Endothelial cell of umbilical vein (primary cell): ENCODE data around the gene BORA. TPM values are rescaled to one million over a fixed set of nuclear protein-coding genes. Genes with fewer than 3 reads are reported as not detected.

Source experiments
- BruUV-seq: library from RNA; stranded (reverse); fragments of 400-500 nt; replicated peaks from 2 replicates; lab custom pipeline; 2021; lab: Mats Ljungman, UMichigan
- CTCF ChIA-PET: fragments of 300-600, 350-600 bp; sonication (Branson Sonifier 250); formaldehyde crosslinking; loops from one replicate; lab custom pipeline; 2021; ENCODE audit warnings: antibody characterized with exemption, inconsistent platforms; lab: Charles Lee
- POLR2A ChIA-PET: fragments of 300-600, 350-600 bp; sonication (Branson Sonifier 250); formaldehyde crosslinking; loops from one replicate; lab custom pipeline; 2021; ENCODE audit warnings: antibody characterized with exemption, inconsistent platforms; lab: Charles Lee
- DNase-seq: peaks from one replicate; pipeline ENCODE4 v3.0.0-alpha.2; 2011; ENCODE audit warnings: low read depth, low spot score
- FAIRE-seq: peaks from 2 replicates; lab custom pipeline; 2011; peaks lifted over from hg19 to GRCh38; lab: Jason Lieb, UNC
- H2AFZ ChIP-seq: 2 replicates; pipeline ENCODE4 v1.6.0; 2012; ENCODE audit warnings: low read depth, low read length, control low read depth, inconsistent platforms
- H3K27ac ChIP-seq: 2 replicates; pipeline ENCODE4 v1.5.1; 2011; ENCODE audit warnings: low read depth, mild to moderate bottlenecking, control low read depth, low read length, moderate library complexity; ENCODE audit not compliant: insufficient read depth
- H3K27me3 ChIP-seq, 2 experiments: 2 replicates each; pipeline versions ENCODE4 v1.6.0 to v1.6.1; 2011; ENCODE audit warnings: low read length in 2 of 2, mixed read lengths in 1 of 2; ENCODE audit not compliant: control insufficient read depth in 2 of 2, insufficient read depth in 2 of 2
- H3K36me3 ChIP-seq, 2 experiments: 2 replicates in 1 of 2; 3 replicates in 1 of 2; pipeline ENCODE4 v1.5.1; 2011; ENCODE audit warnings: low read length in 2 of 2, mild to moderate bottlenecking in 1 of 2, moderate library complexity in 1 of 2; ENCODE audit not compliant: control insufficient read depth in 2 of 2, insufficient read depth in 2 of 2; ENCODE audit errors: extremely low read depth in 1 of 2
- H3K4me1 ChIP-seq: 3 replicates; pipeline ENCODE4 v1.5.1; 2011; ENCODE audit warnings: mild to moderate bottlenecking, low read length; ENCODE audit not compliant: control insufficient read depth, insufficient read depth; ENCODE audit errors: extremely low read depth
- H3K4me2 ChIP-seq: 2 replicates; pipeline ENCODE4 v1.6.1; 2011; ENCODE audit warnings: low read length, control low read depth, mixed read lengths; ENCODE audit not compliant: insufficient read depth
- H3K4me3 ChIP-seq, 3 experiments: fragments of 200-600 bp in 1 of 3; sonication (generic), shearing (Covaris generic) in 1 of 3; replicated peaks in 1 of 3; 2 replicates each; pipeline ENCODE4 v1.5.1; 2011 to 2016; ENCODE audit warnings: control low read depth in 3 of 3, low read length in 3 of 3, mild to moderate bottlenecking in 2 of 3, inconsistent platforms in 1 of 3, low read depth in 1 of 3, moderate library complexity in 1 of 3; ENCODE audit not compliant: insufficient read depth in 1 of 3
- H3K79me2 ChIP-seq: 2 replicates; pipeline ENCODE4 v1.6.0; 2012; ENCODE audit warnings: low read length, inconsistent platforms; ENCODE audit not compliant: control insufficient read depth, insufficient read depth
- H3K9ac ChIP-seq: replicated peaks from 2 replicates; pipeline ENCODE3; 2011; ENCODE audit warnings: low read length, control low read depth; ENCODE audit not compliant: insufficient read depth; ENCODE audit errors: extremely low read depth
- H3K9me1 ChIP-seq: replicated peaks from 3 replicates; pipeline ENCODE4 v1.6.0; 2011; ENCODE audit warnings: mild to moderate bottlenecking, low read length; ENCODE audit not compliant: control insufficient read depth, insufficient read depth; ENCODE audit errors: extremely low read depth
- H3K9me3 ChIP-seq: replicated peaks from 2 replicates; pipeline ENCODE4 v1.5.1; 2012; ENCODE audit warnings: low read length, inconsistent platforms; ENCODE audit not compliant: control insufficient read depth, insufficient read depth
- H4K20me1 ChIP-seq: replicated peaks from 2 replicates; pipeline ENCODE3; 2011; ENCODE audit warnings: mild to moderate bottlenecking, low read length; ENCODE audit not compliant: control insufficient read depth, insufficient read depth; ENCODE audit errors: extremely low read depth
- CTCF ChIP-seq, 2 donors: IDR thresholded peaks; 1 replicate in 1 of 2; 2 replicates in 1 of 2; pipeline ENCODE4 v1.5.1; 2011; ENCODE audit warnings: low read length in 2 of 2, mild to moderate bottlenecking in 2 of 2, moderate library complexity in 2 of 2, control low read depth in 1 of 2, inconsistent platforms in 1 of 2, low read depth in 1 of 2; ENCODE audit not compliant: insufficient read depth in 1 of 2; ENCODE audit errors: extremely low read depth in 1 of 2
- EZH2 ChIP-seq: IDR thresholded peaks from 2 replicates; pipeline ENCODE4 v1.6.1; 2012; ENCODE audit warnings: borderline replicate concordance, low read depth, mild to moderate bottlenecking, moderate library complexity, low read length, inconsistent platforms; ENCODE audit not compliant: severe bottlenecking
- FOS ChIP-seq: IDR thresholded peaks from 2 replicates; pipeline ENCODE4 v1.6.1; 2011; ENCODE audit warnings: mild to moderate bottlenecking, low read length, moderate library complexity, borderline replicate concordance; ENCODE audit not compliant: insufficient read depth
- GATA2 ChIP-seq: IDR thresholded peaks from 2 replicates; pipeline ENCODE4 v1.7.0; 2011; ENCODE audit warnings: low read depth, mild to moderate bottlenecking, moderate library complexity, mixed read lengths, low read length; ENCODE audit not compliant: insufficient read length, insufficient read depth
- JUN ChIP-seq: IDR thresholded peaks from 2 replicates; pipeline ENCODE4 v1.6.1; 2011; ENCODE audit warnings: borderline replicate concordance, low read depth; ENCODE audit not compliant: insufficient read length, insufficient read depth
- MAX ChIP-seq: IDR thresholded peaks from 2 replicates; pipeline ENCODE4 v1.6.1; 2011; ENCODE audit not compliant: insufficient read depth, insufficient read length
- MYC ChIP-seq: IDR thresholded peaks from one replicate; pipeline ENCODE4 v1.6.1; 2011; ENCODE audit warnings: mild to moderate bottlenecking, low read depth, low read length
- POLR2A ChIP-seq: IDR thresholded peaks from 2 replicates; pipeline ENCODE4 v1.6.1; 2012; ENCODE audit warnings: low read depth, mild to moderate bottlenecking, control low read depth, low read length
- POLR2AphosphoS5 ChIP-seq: IDR thresholded peaks from 2 replicates; pipeline ENCODE4 v1.6.1; 2012; ENCODE audit warnings: low read depth, mild to moderate bottlenecking, control low read depth, low read length, moderate library complexity; ENCODE audit not compliant: insufficient read depth
- dilution Hi-C: fragments of 300-500 bp; cut with MboI; formaldehyde crosslinking; loops from one replicate; pipeline ENCODE4 v1.15.0; 2019; ENCODE audit warnings: low sequenced_read_pairs; ENCODE audit not compliant: extremely low pct_ligation_motif_present
- intact Hi-C: fragments of 100-400 bp; cut with micrococcal nuclease; formaldehyde crosslinking; loops from one replicate; pipeline ENCODE4 v1.10.0; 2022
- polyA plus RNA-seq, 4 experiments: library from polyadenylated mRNA; depleted of rRNA in 3 of 4; stranded (reverse) in 3 of 4; unstranded in 1 of 4; fragments of >200 nt; gene quantifications; 2 replicates each; pipeline versions ENCODE4 v1.2.1 to v1.2.3, GENCODE V29; 2011 to 2012; ENCODE audit warnings: missing spikeins in 1 of 4
- total RNA-seq: library from RNA; stranded (reverse); gene quantifications from 2 replicates; pipeline ENCODE4 v1.2.3, GENCODE V29; 2021

Gene BORA
- total and polyA plus RNA-seq, 2 donors (not counting 3 experiments of a cell fraction or from before 2014, with no cell fraction given) = 3.2 to 11.2 TPM

GRCh38 chr13:72700509-72700908 is 27.2 kb upstream of the BORA start:
- FAIRE-seq (no peak), DNase-seq (no peak)
- Histone ChIP-seq H3K4me2 (no peak overlapping the region), H3K4me3 (no peak overlapping the region), H3K9me3 (no peaks in the 10 kb centered on the region), H3K79me2 (no peaks in the 10 kb centered on the region), H3K9ac (no peak overlapping the region), H2AFZ (no peak overlapping the region), H3K4me1 (no peaks in the 10 kb centered on the region), H3K27ac (no peak overlapping the region), H3K36me3 (no peaks in the 10 kb centered on the region), H3K9me1 (no peaks in the 10 kb centered on the region), H3K27me3 (peaks cover 6 to 11% of the 10 kb centered on the region in 2 experiments), H4K20me1 (no peaks in the 10 kb centered on the region)
- dilution Hi-C loops (no loop called here), intact Hi-C loops (no loop called here)
- TF ChIP-seq POLR2A (no peak), MAX (no peak), EZH2 (no peak), JUN (no peak), CTCF (IDR thresholded peaks at IDR 0.05; ENCODE audit: extremely low read depth in 1 of 2, insufficient read depth in 1 of 2, low read depth in 1 of 2, low read length in 2 of 2) (no peak), MYC (no peak), GATA2 (no peak), POLR2AphosphoS5 (no peak), FOS (no peak)
- POLR2A ChIA-PET = no interaction called here
- CTCF ChIA-PET = interaction anchor here (7.6 kb wide), 1 partner anchor 57 kb away, joined by 129 read pairs; no protein-coding TSS in a partner anchor
- BruUV-seq = no TSS peak
